Measurements from ENCODE around the gene FBXO15.

The FBXO15 gene, protein sequence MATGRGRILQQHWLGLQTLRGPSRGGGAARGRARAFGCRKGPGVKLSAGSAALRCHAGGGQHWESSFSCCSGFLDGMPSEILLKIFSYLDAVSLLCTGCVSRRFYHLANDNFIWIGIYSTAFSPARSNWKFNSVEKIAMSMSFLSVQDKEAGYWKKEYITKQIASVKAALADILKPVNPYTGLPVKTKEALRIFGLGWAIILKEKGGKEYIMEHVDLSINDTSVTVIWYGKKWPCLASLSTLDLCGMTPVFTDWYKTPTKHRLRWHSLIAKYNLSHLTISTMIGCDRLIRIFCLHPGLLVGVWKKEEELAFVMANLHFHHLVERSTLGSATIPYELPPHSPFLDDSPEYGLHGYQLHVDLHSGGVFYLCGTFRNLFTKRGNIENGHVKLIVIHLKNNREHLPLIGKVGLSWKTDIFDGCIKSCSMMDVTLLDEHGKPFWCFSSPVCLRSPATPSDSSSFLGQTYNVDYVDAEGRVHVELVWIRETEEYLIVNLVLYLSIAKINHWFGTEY

DNA sequence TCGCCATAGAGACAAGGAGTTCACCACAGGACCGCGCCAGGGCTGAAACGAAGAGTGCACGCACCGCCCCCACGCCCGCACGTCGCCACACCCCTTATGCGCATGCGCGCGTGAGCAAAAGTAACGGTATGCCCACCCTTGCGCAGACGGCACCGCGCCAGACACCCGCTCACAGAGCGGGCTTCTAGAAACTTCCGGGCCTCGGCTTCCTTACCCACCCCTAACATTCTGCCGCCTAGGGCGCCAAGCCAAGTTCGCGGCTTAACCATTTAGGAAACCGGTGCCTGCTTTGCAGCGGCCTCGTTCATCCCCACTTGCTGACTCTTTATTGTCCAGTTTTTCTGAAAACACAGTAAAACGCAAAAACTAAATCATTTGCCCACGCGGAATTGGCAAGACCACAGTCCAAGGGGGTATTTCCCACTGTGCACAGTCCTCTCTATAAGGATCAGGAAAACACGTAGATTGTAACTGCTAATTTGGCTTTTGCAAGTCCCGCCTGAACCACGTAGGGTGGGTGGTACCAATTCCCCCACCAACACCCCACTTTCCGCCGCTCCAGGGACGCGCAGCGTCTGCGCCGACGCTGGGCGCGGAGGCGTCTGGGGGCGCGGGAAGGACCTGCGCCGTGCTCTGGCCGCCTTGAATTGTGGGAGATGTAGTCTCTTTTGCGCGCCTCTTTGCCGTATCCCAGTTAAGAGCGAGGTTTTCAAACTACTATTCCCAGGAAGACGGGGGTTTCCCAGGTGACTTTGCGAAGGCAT is at the start of gene FBXO15, which contains the start of gene TIMM21:
TSS of gene FBXO15 (minus strand) at position 56 of the 764 bp plus-strand sequence. CDS start at position 7, 49 bp downstream.
TSS of gene TIMM21 (plus strand) at position 745 of the 764 bp plus-strand sequence. CDS start 286 bp downstream, outside the sequence.
- H3K9me3 ChIP-seq (replicated peaks in 1 of 11), result no peaks in the 10 kb centered on the region
- peaks cover 0 to 36% (median 30%) of the 10 kb centered on the region in 11 experiments; a peak in 18 of 22 replicates for H3K36me3 ChIP-seq
- H3K4me3 ChIP-seq, result peak within 1 kb of the TSS; percentile 74 to 96 (median 80)
- peaks cover 4 to 23% (median 12%) of the 10 kb centered on the region in 11 experiments; a peak in 13 of 22 replicates for H4K20me1 ChIP-seq
- H3K9ac ChIP-seq, result peak within 1 kb of the TSS; percentile 82 to 90 (median 85)
- H3K27ac ChIP-seq, result peak within 1 kb of the TSS; percentile 78 to 94 (median 91)
- H3K4me1 ChIP-seq, result peaks cover 30 to 41% (median 35%) of the 10 kb centered on the region in 10 experiments
- no peak for TF ChIP-seq Cebpa-rat (IDR thresholded peaks at IDR 0.05)
- peak within 1 kb of the TSS; percentile 86 to 97 (median 93) for H3K4me2 ChIP-seq
- no peaks in the 10 kb centered on the region for H3K27me3 ChIP-seq

DNA sequence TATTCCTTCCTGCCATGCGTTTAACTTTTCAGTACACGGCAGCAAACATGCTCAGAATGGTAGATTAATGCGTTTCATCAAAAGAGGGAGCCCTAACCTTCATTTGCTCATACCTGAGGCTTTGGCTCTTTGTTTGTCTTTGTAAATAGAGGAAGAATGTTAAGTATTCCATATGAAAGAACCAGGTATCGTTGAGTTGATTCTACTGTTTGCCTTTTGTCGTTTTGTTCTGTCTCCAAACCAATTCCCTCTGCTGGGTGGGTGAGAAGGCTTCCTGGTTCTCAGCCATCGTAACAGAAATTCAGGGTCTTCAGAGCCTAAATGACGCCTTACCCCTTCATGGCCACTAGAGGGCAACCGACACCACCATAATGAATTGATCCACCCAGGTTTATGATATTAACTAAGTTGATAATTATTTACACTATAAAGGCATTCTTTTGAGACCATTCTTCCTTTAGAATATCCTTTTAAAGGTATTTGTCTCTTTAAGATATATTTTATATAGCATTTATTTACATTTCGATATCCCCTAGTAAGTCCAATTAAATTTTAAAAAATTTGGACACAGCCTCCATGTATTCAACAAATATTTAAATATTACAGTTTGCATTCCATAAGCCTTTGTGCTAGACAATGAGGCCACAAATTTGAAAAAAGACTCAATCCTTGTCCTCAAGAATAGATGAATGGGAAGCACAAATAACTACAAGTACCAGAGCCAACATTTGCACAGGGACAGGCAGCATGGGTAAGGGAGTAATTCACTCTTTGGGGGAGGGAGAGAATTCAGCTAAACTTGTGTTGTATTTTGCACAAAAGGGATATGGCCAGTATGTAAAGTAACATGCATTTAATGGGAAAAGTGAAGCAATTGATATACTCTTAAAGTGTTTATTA is 48.8 kb upstream of the FBXO15 start:
- no peaks in the 10 kb centered on the region for H3K9me3 ChIP-seq (replicated peaks in 1 of 11)
- peak overlapping the region in 4 of 10 experiments; percentile 17 to 40 (median 38); a peak in 8 of 20 replicates for H3K4me3 ChIP-seq
- H3K9ac ChIP-seq, result peak overlapping the region in 9 of 11 experiments; percentile 31 to 62 (median 52); a peak in 13 of 22 replicates
- peak overlapping the region in 8 of 11 experiments; percentile 17 to 61 (median 48); a peak in 12 of 22 replicates for H3K27ac ChIP-seq
- no peaks in the 10 kb centered on the region for H4K20me1 ChIP-seq
- H3K4me1 ChIP-seq, result peaks cover 14 to 33% (median 22%) of the 10 kb centered on the region in 10 experiments; a peak in 19 of 20 replicates
- peak overlapping the region; percentile 17 to 79 (median 53) for H3K4me2 ChIP-seq
- TF ChIP-seq Cebpa-rat (IDR thresholded peaks at IDR 0.05), result no peak
- H3K36me3 ChIP-seq, result no peaks in the 10 kb centered on the region
- H3K27me3 ChIP-seq, result no peaks in the 10 kb centered on the region

DNA sequence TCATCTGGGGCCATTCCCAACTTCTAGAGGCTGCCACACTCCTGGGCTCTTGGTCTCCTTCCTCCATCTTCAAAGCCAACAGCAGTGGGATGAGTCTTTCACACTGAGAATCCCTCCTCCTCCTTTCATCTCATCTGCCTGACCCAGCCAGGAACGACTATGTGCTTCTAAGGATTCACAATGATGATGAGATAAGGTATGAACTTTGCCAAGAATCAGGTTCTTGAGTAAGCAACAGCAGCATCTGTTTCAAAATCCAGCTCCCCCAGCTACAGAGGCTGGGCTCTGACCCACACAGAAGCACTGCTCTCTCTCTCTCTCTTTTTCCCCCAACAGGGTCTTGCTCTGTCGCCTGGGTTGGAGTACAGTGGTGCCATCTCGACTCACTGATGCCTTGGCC is 47.1 kb upstream of the FBXO15 start:
- no peak for TF ChIP-seq Cebpa-rat (IDR thresholded peaks at IDR 0.05)
- H4K20me1 ChIP-seq, result no peaks in the 10 kb centered on the region
- no peak overlapping the region for H3K4me2 ChIP-seq
- H3K27ac ChIP-seq, result no peak overlapping the region
- no peaks in the 10 kb centered on the region for H3K9me3 ChIP-seq (replicated peaks in 1 of 11)
- no peaks in the 10 kb centered on the region for H3K36me3 ChIP-seq
- H3K4me3 ChIP-seq, result no peak overlapping the region
- H3K9ac ChIP-seq, result no peak overlapping the region
- H3K27me3 ChIP-seq, result no peaks in the 10 kb centered on the region
- H3K4me1 ChIP-seq, result peaks cover 11 to 22% (median 20%) of the 10 kb centered on the region in 10 experiments; a peak in 19 of 20 replicates

DNA sequence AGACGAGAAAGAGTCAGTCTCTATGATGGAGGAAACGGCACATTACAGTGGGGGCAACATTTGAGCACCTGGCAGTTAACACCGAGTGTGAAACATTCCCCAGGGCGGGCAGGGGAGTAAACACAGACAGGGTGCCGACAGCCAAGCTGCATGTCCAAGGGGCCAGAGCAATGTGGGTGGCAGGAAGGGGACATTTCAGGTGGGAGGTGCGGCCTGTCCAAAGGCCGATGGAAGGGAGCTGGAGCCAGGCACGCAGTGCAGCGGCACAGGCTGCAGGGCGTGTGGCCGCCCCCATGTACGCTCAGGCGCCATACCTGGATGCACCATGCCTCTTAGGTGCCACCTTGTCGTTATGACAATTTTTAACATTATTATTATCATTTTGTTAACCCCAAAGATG is 43.9 kb upstream of the FBXO15 start:
- no peak overlapping the region for H3K9ac ChIP-seq
- H3K27ac ChIP-seq, result no peak overlapping the region
- no peak overlapping the region for H3K4me2 ChIP-seq
- no peak overlapping the region for H3K4me3 ChIP-seq
- no peak for TF ChIP-seq Cebpa-rat (IDR thresholded peaks at IDR 0.05)
- peaks cover 0 to 4% (median 0%) of the 10 kb centered on the region in 10 experiments; a peak in 5 of 20 replicates for H3K4me1 ChIP-seq
- H3K9me3 ChIP-seq (replicated peaks in 1 of 11), result no peaks in the 10 kb centered on the region
- no peaks in the 10 kb centered on the region for H3K36me3 ChIP-seq
- H3K27me3 ChIP-seq, result no peaks in the 10 kb centered on the region
- H4K20me1 ChIP-seq, result no peaks in the 10 kb centered on the region

DNA sequence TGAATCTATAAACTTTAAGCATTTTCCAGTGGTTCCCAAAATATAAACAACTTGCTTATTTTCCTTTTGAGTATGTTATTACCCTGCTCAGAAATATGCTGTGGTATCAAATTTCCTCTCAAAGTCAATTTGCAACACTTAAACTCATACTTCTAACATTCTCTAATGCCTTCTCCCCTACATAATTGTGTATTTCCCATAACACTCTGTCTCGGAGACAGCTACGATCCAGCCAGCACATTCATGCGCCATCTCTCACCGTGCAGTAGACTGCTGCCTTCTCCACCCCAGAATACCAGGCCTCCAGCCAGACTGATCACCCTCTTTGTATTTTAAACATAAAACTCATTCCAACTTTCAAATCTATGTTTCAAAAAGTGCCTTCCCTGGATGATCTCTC is 42.5 kb upstream of the FBXO15 start:
- Histone ChIP-seq H3K27me3 (no peaks in the 10 kb centered on the region), H3K36me3 (no peaks in the 10 kb centered on the region), H3K4me3 (no peak overlapping the region), H4K20me1 (no peaks in the 10 kb centered on the region), H3K27ac (no peak overlapping the region), H3K4me1 (no peaks in the 10 kb centered on the region), H3K9ac (no peak overlapping the region), H3K4me2 (no peak overlapping the region), H3K9me3 (replicated peaks in 1 of 11) (no peaks in the 10 kb centered on the region)
- TF ChIP-seq Cebpa-rat (IDR thresholded peaks at IDR 0.05), result no peak

DNA sequence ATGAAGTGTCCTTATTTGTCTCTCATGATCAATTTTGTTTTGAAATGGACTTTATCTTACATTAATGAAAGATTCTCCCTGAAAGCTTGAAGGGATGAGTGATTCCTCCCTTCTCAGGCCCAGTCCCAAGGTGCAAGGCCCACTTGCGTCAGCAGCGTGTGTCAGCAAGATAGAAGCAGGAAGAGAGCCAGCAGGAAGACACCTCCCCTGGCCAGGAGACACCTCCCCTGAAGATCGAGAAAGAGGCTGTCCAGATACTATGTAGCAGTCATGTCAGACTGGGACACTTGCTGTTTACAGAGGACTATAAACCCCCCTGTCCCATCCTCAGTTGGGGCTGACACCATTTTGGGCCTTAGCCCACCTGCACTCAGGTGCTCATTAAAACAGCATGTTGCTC is 39.0 kb upstream of the FBXO15 start:
- H3K9ac ChIP-seq, result no peak overlapping the region
- no peak overlapping the region for H3K27ac ChIP-seq
- H3K36me3 ChIP-seq, result no peaks in the 10 kb centered on the region
- no peaks in the 10 kb centered on the region; a peak in 1 of 22 replicates for H3K9me3 ChIP-seq (replicated peaks in 1 of 11)
- TF ChIP-seq Cebpa-rat (IDR thresholded peaks at IDR 0.05), result no peak
- H3K4me3 ChIP-seq, result no peak overlapping the region
- H3K4me2 ChIP-seq, result no peak overlapping the region
- no peaks in the 10 kb centered on the region for H3K4me1 ChIP-seq
- H4K20me1 ChIP-seq, result no peaks in the 10 kb centered on the region
- no peaks in the 10 kb centered on the region for H3K27me3 ChIP-seq

DNA sequence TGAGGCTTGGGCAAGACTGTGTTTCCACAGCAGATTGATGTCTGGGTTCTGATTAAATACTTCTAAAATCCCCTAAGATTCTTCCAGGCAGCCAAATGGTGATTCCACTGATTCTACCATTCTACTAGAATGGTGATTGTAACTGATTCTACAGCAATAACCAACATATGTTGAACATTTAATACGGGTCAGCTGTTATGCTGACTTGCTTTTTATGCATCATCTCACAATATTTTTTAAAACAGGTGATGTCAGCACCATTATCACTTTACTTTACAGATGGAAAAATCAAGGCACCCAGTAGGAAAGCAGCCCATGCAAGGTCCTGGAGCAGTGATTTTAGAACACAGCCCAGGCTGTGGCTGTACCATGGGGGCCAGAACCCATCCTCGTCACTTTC is 38.2 kb upstream of the FBXO15 start:
- no peaks in the 10 kb centered on the region; a peak in 1 of 22 replicates for H3K9me3 ChIP-seq (replicated peaks in 1 of 11)
- H4K20me1 ChIP-seq, result no peaks in the 10 kb centered on the region
- H3K4me3 ChIP-seq, result no peak overlapping the region
- H3K27me3 ChIP-seq, result no peaks in the 10 kb centered on the region
- no peaks in the 10 kb centered on the region for H3K36me3 ChIP-seq
- H3K4me1 ChIP-seq, result no peaks in the 10 kb centered on the region
- H3K27ac ChIP-seq, result no peak overlapping the region
- no peak overlapping the region for H3K4me2 ChIP-seq
- TF ChIP-seq Cebpa-rat (IDR thresholded peaks at IDR 0.05), result no peak
- H3K9ac ChIP-seq, result no peak overlapping the region

DNA sequence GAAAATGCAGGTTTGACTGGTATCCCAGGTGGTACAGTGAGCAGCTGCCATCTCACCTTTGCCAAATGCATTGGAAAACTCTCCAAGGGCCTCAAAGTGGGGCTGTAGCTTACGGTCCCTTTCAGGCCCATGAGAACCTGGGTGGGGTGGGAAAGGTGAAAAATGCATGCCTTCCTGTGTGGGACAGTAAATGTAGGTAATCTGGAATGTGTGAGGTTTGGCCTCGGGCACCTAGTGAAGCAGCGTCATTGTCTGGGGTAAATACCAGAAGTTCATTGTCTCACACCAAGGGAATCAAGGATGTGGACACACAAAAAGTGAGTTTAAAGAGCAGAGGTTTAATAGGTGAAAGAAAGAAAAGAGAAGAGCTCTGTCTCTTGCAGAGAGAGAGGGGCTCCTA is 37.2 kb upstream of the FBXO15 start:
- Histone ChIP-seq H3K4me2 (no peak overlapping the region), H3K9me3 (replicated peaks in 1 of 11) (no peaks in the 10 kb centered on the region; a peak in 1 of 22 replicates), H3K4me1 (no peaks in the 10 kb centered on the region), H3K27ac (no peak overlapping the region), H3K27me3 (no peaks in the 10 kb centered on the region), H3K4me3 (no peak overlapping the region), H3K9ac (no peak overlapping the region), H4K20me1 (no peaks in the 10 kb centered on the region), H3K36me3 (no peaks in the 10 kb centered on the region)
- no peak for TF ChIP-seq Cebpa-rat (IDR thresholded peaks at IDR 0.05)
